Lower leg skin (tissue), 3 donors: ENCODE results near the gene CITED2.

Experiments used
- POLR2A ChIP-seq, 2 donors: fragments of 450-650 bp; IDR thresholded peaks; one replicate each; pipeline ENCODE4 v1.6.1; 2016 to 2017; ENCODE audit warnings: antibody characterized with exemption in 2 of 2, mild to moderate bottlenecking in 1 of 2, moderate library complexity in 1 of 2
- TF ChIP-seq, protein P1 (sequence below), 3 donors: fragments of 450-650 bp; IDR thresholded peaks; one replicate each; pipeline ENCODE4 v1.5.1; 2016; ENCODE audit warnings: antibody characterized with exemption in 3 of 3, mild to moderate bottlenecking in 3 of 3, moderate library complexity in 2 of 3

DNA sequence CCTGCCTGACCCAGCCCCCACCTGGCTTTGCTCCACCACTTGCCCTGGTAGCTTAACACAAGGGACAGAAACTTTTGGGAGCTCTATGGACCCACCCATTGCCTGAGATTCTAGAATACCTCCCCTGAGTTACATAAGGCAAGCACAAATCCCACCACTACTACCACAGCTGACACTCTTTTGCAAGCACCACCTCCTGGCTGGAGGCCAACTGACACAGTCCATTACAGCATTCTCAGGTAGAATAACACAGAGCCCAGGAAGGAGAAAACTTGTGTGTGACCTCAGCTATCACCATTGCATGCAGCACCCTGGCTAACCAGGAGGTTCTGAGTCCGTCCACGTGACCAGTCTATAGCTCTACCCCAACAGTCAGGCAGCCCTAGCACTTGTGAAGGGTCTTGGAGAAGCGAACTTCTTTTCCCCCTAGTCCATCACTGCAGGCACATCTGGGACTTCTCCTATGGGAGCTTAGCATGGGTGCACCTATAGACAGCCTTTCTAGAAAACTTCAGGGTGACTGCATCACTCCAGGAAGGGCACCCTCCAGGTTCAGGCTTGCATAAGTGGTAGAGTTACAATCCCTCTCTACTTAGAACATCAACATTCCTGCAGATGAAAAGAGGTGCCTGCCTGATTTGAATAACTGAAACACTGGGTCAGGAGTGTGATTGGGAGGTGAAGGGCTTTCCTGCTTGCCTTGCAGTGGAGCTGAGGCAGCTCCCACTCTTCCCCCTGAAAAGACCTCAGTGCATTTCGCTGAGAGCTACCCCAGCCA lies 30.1 kb downstream of the CITED2 start:
- TF ChIP-seq, protein P1, sequence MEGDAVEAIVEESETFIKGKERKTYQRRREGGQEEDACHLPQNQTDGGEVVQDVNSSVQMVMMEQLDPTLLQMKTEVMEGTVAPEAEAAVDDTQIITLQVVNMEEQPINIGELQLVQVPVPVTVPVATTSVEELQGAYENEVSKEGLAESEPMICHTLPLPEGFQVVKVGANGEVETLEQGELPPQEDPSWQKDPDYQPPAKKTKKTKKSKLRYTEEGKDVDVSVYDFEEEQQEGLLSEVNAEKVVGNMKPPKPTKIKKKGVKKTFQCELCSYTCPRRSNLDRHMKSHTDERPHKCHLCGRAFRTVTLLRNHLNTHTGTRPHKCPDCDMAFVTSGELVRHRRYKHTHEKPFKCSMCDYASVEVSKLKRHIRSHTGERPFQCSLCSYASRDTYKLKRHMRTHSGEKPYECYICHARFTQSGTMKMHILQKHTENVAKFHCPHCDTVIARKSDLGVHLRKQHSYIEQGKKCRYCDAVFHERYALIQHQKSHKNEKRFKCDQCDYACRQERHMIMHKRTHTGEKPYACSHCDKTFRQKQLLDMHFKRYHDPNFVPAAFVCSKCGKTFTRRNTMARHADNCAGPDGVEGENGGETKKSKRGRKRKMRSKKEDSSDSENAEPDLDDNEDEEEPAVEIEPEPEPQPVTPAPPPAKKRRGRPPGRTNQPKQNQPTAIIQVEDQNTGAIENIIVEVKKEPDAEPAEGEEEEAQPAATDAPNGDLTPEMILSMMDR (IDR thresholded peaks at IDR 0.05): no peak
- TF ChIP-seq POLR2A (IDR thresholded peaks at IDR 0.05): no peak
